Mesendoderm (in vitro differentiated cells): Measurements from ENCODE around the gene POLD2.

ENCODE experiments used
- DNase-seq: peaks from one replicate; pipeline ENCODE4 v3.0.0; 2013
- H2AK5ac ChIP-seq: 2 replicates; pipeline ENCODE4 v1.6.1; 2013; ENCODE audit warnings: low read length, inconsistent platforms
- H2BK120ac ChIP-seq: 2 replicates; pipeline ENCODE4 v1.6.1; 2013; ENCODE audit warnings: low read depth, mild to moderate bottlenecking, low read length, moderate library complexity, mixed read lengths
- H2BK15ac ChIP-seq: replicated peaks from 2 replicates; pipeline ENCODE4 v1.6.1; 2013; ENCODE audit warnings: low read depth, mild to moderate bottlenecking, moderate library complexity
- H2BK5ac ChIP-seq: 2 replicates; pipeline ENCODE4 v1.6.1; 2013; ENCODE audit warnings: low read length, inconsistent platforms
- H3K18ac ChIP-seq: 2 replicates; pipeline ENCODE4 v1.6.1; 2013; ENCODE audit warnings: mild to moderate bottlenecking, low read length, mixed read lengths
- H3K23ac ChIP-seq: one replicate; pipeline ENCODE4 v1.6.1; 2013; ENCODE audit warnings: low read length
- H3K27ac ChIP-seq: 2 replicates; pipeline ENCODE4 v1.5.1; 2013; ENCODE audit warnings: low read depth, mild to moderate bottlenecking, inconsistent platforms, low read length, moderate library complexity
- H3K27me3 ChIP-seq: 2 replicates; pipeline ENCODE4 v1.6.1; 2013; ENCODE audit warnings: low read length, control low read depth, mild to moderate bottlenecking, inconsistent platforms; ENCODE audit not compliant: insufficient read depth, poor library complexity
- H3K36me3 ChIP-seq: 2 replicates; pipeline ENCODE4 v1.6.1; 2013; ENCODE audit warnings: low read length, inconsistent platforms; ENCODE audit not compliant: control insufficient read depth, insufficient read depth
- H3K4ac ChIP-seq: one replicate; pipeline ENCODE4 v1.6.1; 2013; ENCODE audit warnings: low read depth, mild to moderate bottlenecking, low read length, moderate library complexity
- H3K4me1 ChIP-seq: 2 replicates; pipeline ENCODE4 v1.6.1; 2013; ENCODE audit warnings: low read depth, low read length, inconsistent platforms; ENCODE audit not compliant: control insufficient read depth
- H3K4me2 ChIP-seq: 2 replicates; pipeline ENCODE4 v1.6.1; 2013; ENCODE audit warnings: low read length
- H3K4me3 ChIP-seq: 2 replicates; pipeline ENCODE4 v1.5.1; 2013; ENCODE audit warnings: mild to moderate bottlenecking, low read length
- H3K56ac ChIP-seq: one replicate; pipeline ENCODE4 v1.6.1; 2013; ENCODE audit warnings: low read length
- H3K79me1 ChIP-seq: 2 replicates; pipeline ENCODE4 v1.6.1; 2013; ENCODE audit warnings: low read length, inconsistent platforms
- H3K79me2 ChIP-seq: 2 replicates; pipeline ENCODE4 v1.6.1; 2013; ENCODE audit warnings: mild to moderate bottlenecking, low read length; ENCODE audit not compliant: control insufficient read depth, insufficient read depth
- H3K9ac ChIP-seq: 2 replicates; pipeline ENCODE4 v1.6.1; 2013; ENCODE audit warnings: low read length, inconsistent platforms
- H4K5ac ChIP-seq: one replicate; pipeline ENCODE4 v1.6.1; 2013; ENCODE audit warnings: low read length
- H4K8ac ChIP-seq: one replicate; pipeline ENCODE4 v1.6.1; 2013; ENCODE audit warnings: low read depth, mild to moderate bottlenecking, control low read depth, low read length, moderate library complexity
- WGBS: extraction: QIAGEN DNeasy Blood & Tissue Kit; methylation state at CpG from one replicate; pipeline ENCODE4 v1.1.7; 2013; ENCODE audit warnings: low lambda C conversion rate, missing lambda C conversion rate; ENCODE audit not compliant: insufficient coverage; ENCODE audit errors: extremely low coverage; 5-methylcytosine and 5-hydroxymethylcytosine counted together

The POLD2 gene

DNA sequence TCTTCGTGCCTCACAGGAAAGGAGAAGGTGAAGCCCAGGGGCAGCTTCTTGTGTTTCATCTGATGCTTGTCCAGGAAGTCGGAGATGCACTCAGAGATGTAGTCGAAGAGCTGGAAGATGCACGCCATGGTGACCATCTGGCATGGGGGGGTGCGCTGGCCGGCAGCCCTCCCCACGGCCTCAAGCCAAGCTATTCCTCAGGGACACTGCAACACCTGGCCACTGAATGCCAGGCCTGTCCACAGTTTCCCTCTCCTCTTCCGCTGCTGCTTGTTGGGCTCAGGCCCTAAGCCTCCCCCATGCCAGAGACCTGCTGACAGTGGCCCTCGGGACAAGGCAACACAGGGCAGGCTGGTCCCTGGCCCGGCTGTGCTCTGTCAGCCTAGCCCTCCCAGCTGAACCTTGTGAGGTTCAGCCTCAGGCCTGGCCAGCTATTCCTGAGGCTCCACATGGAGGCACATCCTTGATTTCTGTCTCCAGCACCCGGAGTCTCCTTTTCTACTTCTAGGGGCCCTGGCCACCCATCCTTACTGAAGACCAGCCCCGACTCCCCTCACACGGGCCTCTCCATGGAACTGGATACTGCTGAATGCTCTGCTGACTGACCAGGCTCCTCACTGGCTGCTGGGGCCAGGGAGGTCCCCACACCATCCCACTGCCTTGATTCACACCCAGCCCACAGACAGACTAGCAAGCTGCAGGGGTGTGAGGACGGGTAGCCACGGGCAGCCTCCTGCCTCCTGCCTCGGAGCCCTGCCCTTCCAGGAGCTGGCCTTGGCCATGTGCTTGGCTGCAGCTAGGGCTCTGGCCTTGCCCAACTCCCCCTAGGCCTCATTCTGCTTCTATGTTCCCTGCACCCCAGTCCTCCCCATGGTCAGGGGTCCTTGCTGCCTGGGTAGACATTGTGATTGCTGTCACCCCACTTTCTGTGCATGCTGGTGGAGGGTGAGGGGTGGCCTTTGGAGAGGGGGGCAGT lies 27.9 kb upstream of the POLD2 start:
- Histone ChIP-seq H3K27ac (no peak overlapping the region), H3K4me2 (no peak overlapping the region), H3K27me3 (no peaks in the 10 kb centered on the region), H3K9ac (no peak overlapping the region), H2BK120ac (no peak overlapping the region), H3K4me3 (no peak overlapping the region), H3K79me2 (no peaks in the 10 kb centered on the region), H3K23ac (no peak overlapping the region), H3K36me3 (no peaks in the 10 kb centered on the region), H3K18ac (no peak overlapping the region), H2BK15ac (no peak overlapping the region), H2AK5ac (no peak overlapping the region), H4K5ac (no peak overlapping the region), H3K4me1 (no peaks in the 10 kb centered on the region), H3K4ac (no peak overlapping the region), H3K79me1 (no peaks in the 10 kb centered on the region), H2BK5ac (no peak overlapping the region), H3K56ac (no peak overlapping the region), H4K8ac (no peak overlapping the region)
- no peak for DNase-seq
- no CpG with 5 or more reads among the region's 16 CpGs for WGBS

DNA sequence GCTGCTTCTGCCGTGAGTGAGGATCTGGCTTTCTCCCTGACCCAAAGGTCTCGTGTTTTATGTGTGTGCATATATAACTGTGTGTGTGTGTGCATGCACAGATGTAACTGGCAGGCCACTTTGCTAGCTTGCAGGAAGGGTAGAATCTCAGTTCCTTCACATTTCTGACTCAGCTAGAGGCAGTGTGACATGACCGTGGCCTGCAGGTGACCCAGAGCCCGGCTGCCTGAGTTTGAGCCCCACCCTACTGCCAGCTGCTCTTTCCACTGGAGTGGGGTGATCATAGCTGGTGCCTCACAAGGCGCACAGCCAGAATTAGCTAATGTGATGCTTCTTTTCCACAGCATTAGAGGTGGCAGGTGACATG lies 27.1 kb upstream of the POLD2 start:
- Histone ChIP-seq H3K27me3 (no peaks in the 10 kb centered on the region), H4K5ac (no peak overlapping the region)
- no CpG with 5 or more reads among the region's 5 CpGs for WGBS

DNA sequence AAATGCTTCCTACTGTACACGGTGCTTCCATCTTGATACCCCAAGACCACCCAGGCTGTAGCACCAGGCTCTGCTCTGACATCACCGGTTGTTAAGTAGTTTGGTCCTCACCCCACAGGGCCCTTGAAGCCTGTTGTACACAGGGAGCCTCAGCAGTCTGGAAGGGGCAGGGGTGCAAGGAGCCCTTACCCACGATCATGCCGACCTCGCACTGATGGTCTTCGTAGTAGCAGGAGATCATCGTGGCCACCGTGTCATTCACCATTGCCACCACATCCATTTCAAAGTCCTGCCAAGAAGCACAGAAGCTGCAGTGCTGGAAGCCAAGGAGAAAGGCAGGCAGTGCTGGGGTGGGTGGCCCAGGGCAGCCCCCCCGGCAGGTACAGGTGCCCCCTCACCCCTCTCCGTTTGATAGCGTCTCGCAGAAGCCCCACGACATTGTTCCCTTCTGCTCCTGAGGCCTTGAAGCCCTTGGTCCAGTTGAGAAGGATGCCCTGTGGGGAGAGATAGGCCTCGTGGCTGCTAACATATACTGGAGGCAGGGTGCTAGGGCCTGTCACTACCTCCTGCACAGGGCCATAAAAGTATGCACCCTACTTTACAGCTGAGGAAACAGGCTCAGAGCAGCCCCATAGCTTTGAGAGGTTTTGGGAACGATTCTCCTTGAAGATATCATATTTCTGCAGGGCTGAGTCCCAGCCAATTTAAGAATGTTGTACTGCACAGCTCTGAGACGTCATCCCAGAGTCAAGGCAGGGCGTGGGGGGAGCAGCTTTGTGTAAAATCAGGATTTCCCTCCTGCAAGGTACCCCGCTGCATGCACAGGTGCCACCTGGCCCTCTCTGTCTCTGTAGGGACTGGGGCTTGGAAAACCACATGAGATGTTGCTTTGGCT lies 26.5 kb upstream of the POLD2 start:
- no peaks in the 10 kb centered on the region for H3K36me3 ChIP-seq

More for the DNA sequence above, 27.1 kb upstream of the POLD2 start:
- H2BK15ac ChIP-seq: no peak overlapping the region
- no peaks in the 10 kb centered on the region for H3K4me1 ChIP-seq
- H3K27ac ChIP-seq: no peak overlapping the region
- H3K79me2 ChIP-seq: no peaks in the 10 kb centered on the region
- H2BK5ac ChIP-seq: no peak overlapping the region
- H3K4ac ChIP-seq: no peak overlapping the region
- no peak overlapping the region for H3K23ac ChIP-seq
- H3K79me1 ChIP-seq: no peaks in the 10 kb centered on the region
- H3K9ac ChIP-seq: no peak overlapping the region
- no peak overlapping the region for H3K4me3 ChIP-seq
- no peak overlapping the region for H3K4me2 ChIP-seq
- H3K36me3 ChIP-seq: no peaks in the 10 kb centered on the region
- DNase-seq: no peak
- H3K56ac ChIP-seq: no peak overlapping the region
- H2AK5ac ChIP-seq: no peak overlapping the region
- H3K18ac ChIP-seq: no peak overlapping the region
- H4K8ac ChIP-seq: no peak overlapping the region
- H2BK120ac ChIP-seq: no peak overlapping the region

DNA sequence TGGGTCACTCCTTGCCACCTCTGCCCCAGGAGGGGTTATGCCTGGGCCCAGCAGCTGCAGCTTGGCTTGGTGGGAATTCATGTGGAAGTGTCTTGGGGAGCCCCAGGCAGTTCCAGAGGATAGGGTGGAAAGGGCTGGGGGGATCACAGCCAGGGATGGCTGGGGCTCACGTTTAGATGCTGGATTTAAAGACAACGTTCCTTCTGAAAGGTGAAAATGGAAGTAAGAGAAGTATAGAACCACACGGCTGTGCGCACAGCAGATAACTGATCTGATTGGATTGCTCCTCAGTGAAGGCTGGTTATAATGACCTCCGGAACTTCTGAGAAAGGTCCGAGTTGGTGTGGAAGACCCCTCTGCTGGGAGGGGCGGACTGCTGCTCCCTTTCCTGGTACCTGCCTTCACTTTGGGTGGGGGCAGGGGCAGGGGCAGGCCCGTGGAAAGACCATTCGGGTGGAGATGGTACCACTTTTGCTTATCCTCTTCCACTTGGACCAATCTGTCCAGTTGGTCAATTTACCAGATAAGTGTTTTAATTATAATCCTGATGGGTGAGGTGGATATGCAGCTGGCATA lies 25.7 kb upstream of the POLD2 start:
- Histone ChIP-seq H3K4ac (no peak overlapping the region), H4K5ac (no peak overlapping the region), H3K18ac (no peak overlapping the region), H3K27me3 (no peaks in the 10 kb centered on the region), H3K56ac (no peak overlapping the region), H3K9ac (no peak overlapping the region), H3K79me1 (no peaks in the 10 kb centered on the region), H2BK120ac (no peak overlapping the region), H3K79me2 (no peaks in the 10 kb centered on the region), H3K27ac (no peak overlapping the region), H3K23ac (no peak overlapping the region), H3K4me2 (no peak overlapping the region), H3K4me3 (no peak overlapping the region), H2BK15ac (no peak overlapping the region), H2BK5ac (no peak overlapping the region), H3K4me1 (no peaks in the 10 kb centered on the region), H2AK5ac (no peak overlapping the region), H4K8ac (no peak overlapping the region), H3K36me3 (no peaks in the 10 kb centered on the region)
- no peak for DNase-seq
- no CpG with 5 or more reads among the region's 9 CpGs for WGBS

More for the DNA sequence above, 26.5 kb upstream of the POLD2 start:
- Histone ChIP-seq H3K27me3 (no peaks in the 10 kb centered on the region), H3K9ac (no peak overlapping the region), H2BK120ac (no peak overlapping the region), H3K79me1 (no peaks in the 10 kb centered on the region), H3K56ac (no peak overlapping the region), H3K4me1 (no peaks in the 10 kb centered on the region), H3K4ac (no peak overlapping the region), H3K4me2 (no peak overlapping the region), H4K5ac (no peak overlapping the region), H3K79me2 (no peaks in the 10 kb centered on the region), H2BK15ac (no peak overlapping the region), H4K8ac (no peak overlapping the region), H2AK5ac (no peak overlapping the region), H3K23ac (no peak overlapping the region), H3K27ac (no peak overlapping the region), H2BK5ac (no peak overlapping the region), H3K18ac (no peak overlapping the region), H3K4me3 (no peak overlapping the region)
- DNase-seq: no peak
- WGBS: no CpG with 5 or more reads among the region's 18 CpGs

DNA sequence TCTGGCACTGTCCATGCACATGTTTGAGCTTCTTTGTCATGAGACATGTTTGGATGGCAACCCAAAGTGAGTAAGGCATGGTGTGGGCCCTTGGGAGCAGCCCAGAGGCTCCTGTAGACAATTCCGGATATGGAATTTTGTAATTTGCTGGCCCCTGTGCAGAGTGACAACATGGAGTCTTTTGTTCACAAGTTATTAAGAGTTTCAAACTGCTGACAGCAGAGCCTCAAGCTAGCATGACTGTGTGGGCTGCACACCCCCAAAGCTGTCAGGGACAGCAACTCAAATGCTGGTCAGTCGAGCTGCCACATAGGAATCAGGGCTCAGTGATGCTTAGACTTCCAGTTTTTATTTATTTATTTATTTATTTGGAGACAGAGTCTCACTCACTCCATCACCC lies 24.8 kb upstream of the POLD2 start:
- H3K4ac ChIP-seq: no peak overlapping the region
- no peak overlapping the region for H2BK15ac ChIP-seq
- no peak overlapping the region for H2AK5ac ChIP-seq
- H2BK120ac ChIP-seq: no peak overlapping the region
- no peaks in the 10 kb centered on the region for H3K4me1 ChIP-seq
- H3K36me3 ChIP-seq: no peaks in the 10 kb centered on the region
- no peak overlapping the region for H3K9ac ChIP-seq
- H4K5ac ChIP-seq: no peak overlapping the region
- H3K79me2 ChIP-seq: no peaks in the 10 kb centered on the region
- H3K79me1 ChIP-seq: no peaks in the 10 kb centered on the region
- no peak overlapping the region for H4K8ac ChIP-seq
- H3K56ac ChIP-seq: no peak overlapping the region
- no peak overlapping the region for H3K23ac ChIP-seq
- H3K4me3 ChIP-seq: no peak overlapping the region
- H2BK5ac ChIP-seq: no peak overlapping the region
- no CpG with 5 or more reads among the region's 2 CpGs for WGBS
- H3K27me3 ChIP-seq: no peaks in the 10 kb centered on the region
- H3K27ac ChIP-seq: no peak overlapping the region
- no peak overlapping the region for H3K4me2 ChIP-seq
- no peak for DNase-seq
- H3K18ac ChIP-seq: no peak overlapping the region
